NOMO-1 treated with dmso at 0.1 percent for 144 hours (cell line): Measurements from ENCODE around the gene PAK1.

ENCODE experiments used
- DNase-seq: peaks from one replicate; lab custom pipeline; 2025; ENCODE audit not compliant: unreplicated experiment; lab: John Stamatoyannopoulos, UW

The PAK1 gene

GRCh38 chr11:77375107-77375506, 98.8 kb downstream of the PAK1 start:
- no peak for DNase-seq

- no peak for DNase-seq
Measured at GRCh38 chr11:77374611-77375031, 99.3 kb downstream of the PAK1 start.

- no peak for DNase-seq
Measured at GRCh38 chr11:77374108-77374507, 99.8 kb downstream of the PAK1 start.

GRCh38 chr11:77372726-77373125, 101.2 kb downstream of the PAK1 start:
- no peak for DNase-seq

- no peak for DNase-seq
Measured at GRCh38 chr11:77371646-77372045, 102.2 kb downstream of the PAK1 start.

- DNase-seq: no peak
Measured at GRCh38 chr11:77370217-77370616, 103.7 kb downstream of the PAK1 start.

- no peak for DNase-seq
Measured at GRCh38 chr11:77361184-77361583, 112.7 kb downstream of the PAK1 start.

GRCh38 chr11:77359481-77359880, 114.4 kb downstream of the PAK1 start:
- no peak for DNase-seq

- DNase-seq: no peak
Measured at GRCh38 chr11:77353131-77353530, 120.8 kb downstream of the PAK1 start.

- no peak for DNase-seq
Measured at GRCh38 chr11:77351281-77351886, 122.5 kb downstream of the PAK1 start.

- DNase-seq: no peak
Measured at GRCh38 chr11:77347948-77348347, 125.9 kb downstream of the PAK1 start.

- no peak for DNase-seq
Measured at GRCh38 chr11:77346906-77347603, 126.8 kb downstream of the PAK1 start.

GRCh38 chr11:77345621-77346020, 128.3 kb downstream of the PAK1 start:
- DNase-seq: no peak

GRCh38 chr11:77340501-77340900, 133.4 kb downstream of the PAK1 start:
- DNase-seq: no peak

GRCh38 chr11:77332259-77332658, 141.6 kb downstream of the PAK1 start:
- no peak for DNase-seq

GRCh38 chr11:77325159-77325558, 148.7 kb downstream of the PAK1 start:
- no peak for DNase-seq

GRCh38 chr11:77324508-77324907, 149.4 kb downstream of the PAK1 start:
- DNase-seq: no peak

- no peak for DNase-seq
Measured at GRCh38 chr11:77322926-77323590, 150.8 kb downstream of the PAK1 start.

- no peak for DNase-seq
Measured at GRCh38 chr11:77322506-77322905, 151.4 kb downstream of the PAK1 start.

GRCh38 chr11:77320351-77320750, 153.5 kb downstream of the PAK1 start:
- DNase-seq: no peak

- no peak for DNase-seq
Measured at GRCh38 chr11:77318600-77318999, 155.3 kb downstream of the PAK1 start.

GRCh38 chr11:77316733-77317342, 157.1 kb downstream of the PAK1 start:
- DNase-seq: no peak
